Loucy (cell line): Measurements from ENCODE around the gene TMEM272.

ENCODE experiments used
- EZH2phosphoT487 ChIP-seq: fragments of 200-600 bp; IDR thresholded peaks from 2 replicates; pipeline ENCODE4 v1.6.1; 2018; ENCODE audit warnings: antibody characterized with exemption, mild to moderate bottlenecking, moderate library complexity, borderline replicate concordance
- TF ChIP-seq, protein P1 (sequence below): fragments of 200-600 bp; sonication (generic); conservative IDR thresholded peaks from 2 replicates; pipeline ENCODE4 v1.5.1; 2014; ENCODE audit warnings: mild to moderate bottlenecking, antibody characterized with exemption, low read length

DNA sequence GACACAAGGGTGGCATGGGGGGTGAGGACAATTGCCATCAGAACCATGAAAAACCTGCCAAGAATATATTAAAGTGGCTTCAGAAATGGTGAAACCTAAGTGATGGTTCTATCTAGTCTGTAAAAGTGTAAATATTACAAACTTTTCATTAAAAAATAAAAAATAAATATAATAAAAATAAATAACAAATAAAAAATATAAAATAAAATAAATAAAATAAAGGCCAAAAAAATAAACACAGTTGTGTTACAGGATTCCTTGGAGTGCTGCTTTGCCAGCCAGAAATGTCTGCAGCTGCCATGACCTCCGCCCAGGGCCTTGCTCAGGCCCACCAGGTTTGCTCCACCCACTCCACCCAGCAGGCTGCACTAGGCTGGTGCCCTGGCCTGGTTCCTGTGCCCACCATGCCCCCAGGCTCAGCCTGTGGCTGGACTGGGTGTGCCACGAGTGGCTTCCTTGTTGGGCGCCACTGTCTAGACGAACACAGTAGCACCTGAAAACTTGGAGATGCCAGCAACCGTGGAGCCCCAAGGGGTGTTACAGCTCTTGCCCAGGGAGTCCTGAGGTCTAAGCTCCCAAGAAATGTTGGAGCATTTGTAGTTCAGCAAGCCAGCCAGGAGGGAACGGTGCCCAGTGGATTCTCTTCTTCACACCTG lies 37.7 kb upstream of the TMEM272 start:
- TF ChIP-seq, protein P1, sequence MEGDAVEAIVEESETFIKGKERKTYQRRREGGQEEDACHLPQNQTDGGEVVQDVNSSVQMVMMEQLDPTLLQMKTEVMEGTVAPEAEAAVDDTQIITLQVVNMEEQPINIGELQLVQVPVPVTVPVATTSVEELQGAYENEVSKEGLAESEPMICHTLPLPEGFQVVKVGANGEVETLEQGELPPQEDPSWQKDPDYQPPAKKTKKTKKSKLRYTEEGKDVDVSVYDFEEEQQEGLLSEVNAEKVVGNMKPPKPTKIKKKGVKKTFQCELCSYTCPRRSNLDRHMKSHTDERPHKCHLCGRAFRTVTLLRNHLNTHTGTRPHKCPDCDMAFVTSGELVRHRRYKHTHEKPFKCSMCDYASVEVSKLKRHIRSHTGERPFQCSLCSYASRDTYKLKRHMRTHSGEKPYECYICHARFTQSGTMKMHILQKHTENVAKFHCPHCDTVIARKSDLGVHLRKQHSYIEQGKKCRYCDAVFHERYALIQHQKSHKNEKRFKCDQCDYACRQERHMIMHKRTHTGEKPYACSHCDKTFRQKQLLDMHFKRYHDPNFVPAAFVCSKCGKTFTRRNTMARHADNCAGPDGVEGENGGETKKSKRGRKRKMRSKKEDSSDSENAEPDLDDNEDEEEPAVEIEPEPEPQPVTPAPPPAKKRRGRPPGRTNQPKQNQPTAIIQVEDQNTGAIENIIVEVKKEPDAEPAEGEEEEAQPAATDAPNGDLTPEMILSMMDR: no peak
- TF ChIP-seq EZH2phosphoT487: no peak
